ENCODE results near the gene EIF6.
A peak's percentile ranks its signal among the peaks of the same experiment; 100 is the strongest.

EIF6 gene

GRCh38 chr20:35295674-35296073 lies 11.1 kb upstream of the EIF6 start:
- no peak for DNase-seq

- no peak for DNase-seq
These were observed 10.5 kb upstream of the EIF6 start for GRCh38 chr20:35295058-35295457.

GRCh38 chr20:35294293-35294685 lies 9.7 kb upstream of the EIF6 start:
- no peak for DNase-seq

- no peak for DNase-seq
These were observed 9.0 kb upstream of the EIF6 start for GRCh38 chr20:35293303-35294292.

- no peak for DNase-seq
These were observed 8.1 kb upstream of the EIF6 start for GRCh38 chr20:35292504-35293285.

- DNase-seq, result no peak
These were observed 7.3 kb upstream of the EIF6 start, which contains the start of gene FAM83C for GRCh38 chr20:35291654-35292503. Gene FAM83C (minus strand): TSS chr20:35292425. CDS start chr20:35292304, 121 bp downstream.

GRCh38 chr20:35290887-35291417 lies 6.4 kb upstream of the EIF6 start:
- no peak for DNase-seq

- no peak for DNase-seq
These were observed 5.8 kb upstream of the EIF6 start for GRCh38 chr20:35290186-35290886.

GRCh38 chr20:35288325-35289060 lies 3.9 kb upstream of the EIF6 start:
- no peak for DNase-seq

GRCh38 chr20:35287509-35288324 lies 3.1 kb upstream of the EIF6 start:
- no peak for DNase-seq

GRCh38 chr20:35286899-35287508 lies 2.4 kb upstream of the EIF6 start:
- no peak for DNase-seq

- DNase-seq, result no peak
These were observed 1.7 kb upstream of the EIF6 start for GRCh38 chr20:35286077-35286898.

GRCh38 chr20:35285806-35286076 lies 1.2 kb upstream of the EIF6 start:
- no peak for DNase-seq

- DNase-seq, result peak in 5 of 58 donors; percentile 30 to 50 (median 45)
These were observed 627 bp upstream of the EIF6 start for GRCh38 chr20:35284992-35285805.

GRCh38 chr20:35283441-35284266 lies 918 bp downstream of the EIF6 start:
- DNase-seq, result no peak
